Spinal cord (tissue), 10 donors: Measurements from ENCODE around the gene FAM13C. TPM values are rescaled to one million over a fixed set of nuclear protein-coding genes. Genes with fewer than 3 reads are reported as not detected.

ENCODE experiments used
- DNase-seq, 6 donors: peaks; one replicate each; pipeline versions ENCODE4 v3.0.0 to v3.0.0-alpha.2; 2013 to 2015; ENCODE audit warnings: low spot score in 6 of 6, low read depth in 4 of 6
- H3K27ac ChIP-seq: one replicate; pipeline ENCODE4 v1.5.1; 2013; ENCODE audit warnings: low read depth, low read length, control low read depth
- H3K27me3 ChIP-seq: one replicate; pipeline ENCODE4 v1.6.1; 2013; ENCODE audit warnings: low read length; ENCODE audit not compliant: control insufficient read depth, insufficient read depth
- H3K36me3 ChIP-seq: one replicate; pipeline ENCODE4 v1.6.1; 2013; ENCODE audit warnings: low read length; ENCODE audit not compliant: control insufficient read depth, insufficient read depth
- H3K4me1 ChIP-seq: one replicate; pipeline ENCODE4 v1.6.1; 2013; ENCODE audit warnings: low read length; ENCODE audit not compliant: control insufficient read depth, insufficient read depth
- H3K4me3 ChIP-seq: one replicate; pipeline ENCODE4 v1.5.1; 2013; ENCODE audit warnings: low read depth, low read length, control low read depth
- H3K9me3 ChIP-seq: one replicate; pipeline ENCODE4 v1.6.1; 2013; ENCODE audit warnings: low read length; ENCODE audit not compliant: control insufficient read depth, insufficient read depth
- WGBS: methylation state at CpG from one replicate; pipeline ENCODE4 v1.1.5; 2013; ENCODE audit warnings: missing lambda C conversion rate; ENCODE audit not compliant: insufficient coverage; 5-methylcytosine and 5-hydroxymethylcytosine counted together
- polyA plus RNA-seq, 2 donors: library from polyadenylated mRNA; unstranded; fragments of 120-200 nt; gene quantifications; one replicate each; pipeline ENCODE4 v1.2.1, GENCODE V29; 2013; ENCODE audit not compliant: insufficient read length in 2 of 2
- total RNA-seq, 2 donors: library from RNA; depleted of rRNA in 1 of 2; stranded (reverse); fragments of 120-200 nt in 1 of 2; fragments of >200 nt in 1 of 2; gene quantifications; one replicate each; pipeline versions ENCODE4 v1.2.3 to v1.2.4, GENCODE V29; 2013 to 2014
- donor health status: healthy.

The FAM13C gene
- total and polyA plus RNA-seq, 4 donors, result 28.2 to 52.5 (median 44.0) TPM

- Histone ChIP-seq H3K27ac (no peak overlapping the region), H3K36me3 (no peaks in the 10 kb centered on the region), H3K9me3 (no peaks in the 10 kb centered on the region), H3K27me3 (no peaks in the 10 kb centered on the region), H3K4me3 (no peak overlapping the region), H3K4me1 (no peaks in the 10 kb centered on the region)
- DNase-seq, result peak in 1 of 6 donors; percentile 86
Measured at GRCh38 chr10:59276919-59277318, 85.4 kb downstream of the FAM13C start.

- Histone ChIP-seq H3K4me1 (peaks cover 3% of the 10 kb centered on the region), H3K9me3 (no peaks in the 10 kb centered on the region), H3K27me3 (no peaks in the 10 kb centered on the region), H3K27ac (no peak overlapping the region), H3K36me3 (no peaks in the 10 kb centered on the region), H3K4me3 (no peak overlapping the region)
- DNase-seq, result no peak
Measured at GRCh38 chr10:59276133-59276532, 86.2 kb downstream of the FAM13C start.

DNA sequence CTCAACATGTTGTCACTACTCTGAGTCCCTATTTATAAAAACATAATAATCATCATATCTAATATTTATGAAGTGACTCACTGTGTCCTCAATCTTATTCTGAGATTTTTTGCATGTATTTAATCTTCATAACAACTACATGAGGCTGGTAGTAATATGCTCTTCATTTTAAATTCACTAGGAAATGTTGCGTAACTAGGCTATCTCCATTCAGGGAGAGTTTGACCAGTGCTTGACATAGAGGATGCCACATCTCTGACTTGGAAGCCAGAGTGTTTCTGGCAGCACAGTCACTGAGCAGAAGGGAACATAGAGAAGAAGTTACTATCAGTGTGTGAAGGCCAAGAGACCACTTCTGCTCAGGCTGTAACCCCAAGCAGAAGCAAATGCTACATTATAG lies 88.9 kb downstream of the FAM13C start:
- WGBS, result no CpG with 5 or more reads among the region's 1 CpG
- no peak for DNase-seq
- Histone ChIP-seq H3K9me3 (no peaks in the 10 kb centered on the region), H3K27ac (no peak overlapping the region), H3K4me1 (peaks cover 3% of the 10 kb centered on the region), H3K27me3 (no peaks in the 10 kb centered on the region), H3K4me3 (no peak overlapping the region), H3K36me3 (peaks cover 4% of the 10 kb centered on the region)

GRCh38 chr10:59272061-59272460 lies 90.3 kb downstream of the FAM13C start:
- H3K27ac ChIP-seq, result no peak overlapping the region
- H3K4me3 ChIP-seq, result no peak overlapping the region
- H3K4me1 ChIP-seq, result peaks cover 3% of the 10 kb centered on the region
- H3K9me3 ChIP-seq, result no peaks in the 10 kb centered on the region
- H3K27me3 ChIP-seq, result no peaks in the 10 kb centered on the region
- peaks cover 5% of the 10 kb centered on the region for H3K36me3 ChIP-seq
- peak in 2 of 6 donors; percentile 58 to 79 for DNase-seq

- DNase-seq, result no peak
- 67% methylated on average over 1 of the region's 4 CpGs for WGBS
- peaks cover 8% of the 10 kb centered on the region for H3K36me3 ChIP-seq
- no peak overlapping the region for H3K27ac ChIP-seq
- no peaks in the 10 kb centered on the region for H3K27me3 ChIP-seq
- no peaks in the 10 kb centered on the region for H3K9me3 ChIP-seq
- H3K4me3 ChIP-seq, result no peak overlapping the region
- peaks cover 3% of the 10 kb centered on the region for H3K4me1 ChIP-seq
Measured at GRCh38 chr10:59271160-59271559, 91.2 kb downstream of the FAM13C start.

DNA sequence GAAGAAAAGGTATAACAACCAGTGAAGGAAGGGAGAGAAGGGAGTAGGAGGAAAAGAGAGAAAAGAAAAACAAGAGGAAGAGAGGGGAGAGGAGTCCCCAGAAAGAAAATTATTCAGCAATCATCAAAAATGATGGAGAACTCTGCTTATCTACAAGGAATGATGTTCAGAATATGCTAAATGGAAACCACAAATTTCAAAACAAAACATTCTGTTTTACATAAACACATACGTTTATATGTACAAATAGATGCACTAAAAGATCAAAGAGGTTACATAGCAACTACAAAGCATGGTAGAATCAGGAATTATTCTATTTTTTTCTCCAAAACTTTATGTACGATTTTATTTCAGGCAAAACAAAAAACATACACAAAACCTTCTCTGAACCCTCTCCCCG lies 91.9 kb downstream of the FAM13C start:
- 100% methylated on average over 1 of the region's 3 CpGs for WGBS
- H3K27me3 ChIP-seq, result no peaks in the 10 kb centered on the region
- peaks cover 3% of the 10 kb centered on the region for H3K4me1 ChIP-seq
- H3K4me3 ChIP-seq, result no peak overlapping the region
- H3K27ac ChIP-seq, result no peak overlapping the region
- H3K9me3 ChIP-seq, result no peaks in the 10 kb centered on the region
- DNase-seq, result no peak
- H3K36me3 ChIP-seq, result peaks cover 8% of the 10 kb centered on the region

- DNase-seq, result no peak
- Histone ChIP-seq H3K9me3 (no peaks in the 10 kb centered on the region), H3K27me3 (no peaks in the 10 kb centered on the region), H3K36me3 (peaks cover 8% of the 10 kb centered on the region), H3K27ac (no peak overlapping the region), H3K4me3 (no peak overlapping the region), H3K4me1 (peaks cover 3% of the 10 kb centered on the region)
- WGBS, result 89% methylated on average over 4 of the region's 6 CpGs
Measured at GRCh38 chr10:59269651-59270050, 92.7 kb downstream of the FAM13C start.

- H3K27me3 ChIP-seq, result no peaks in the 10 kb centered on the region
- no peak for DNase-seq
- peaks cover 3% of the 10 kb centered on the region for H3K4me1 ChIP-seq
- H3K4me3 ChIP-seq, result no peak overlapping the region
- no peak overlapping the region for H3K27ac ChIP-seq
- peaks cover 8% of the 10 kb centered on the region for H3K36me3 ChIP-seq
- WGBS, result 88% methylated on average over 6 of the region's 7 CpGs
- no peaks in the 10 kb centered on the region for H3K9me3 ChIP-seq
Measured at GRCh38 chr10:59268460-59268859, 93.9 kb downstream of the FAM13C start.

DNA sequence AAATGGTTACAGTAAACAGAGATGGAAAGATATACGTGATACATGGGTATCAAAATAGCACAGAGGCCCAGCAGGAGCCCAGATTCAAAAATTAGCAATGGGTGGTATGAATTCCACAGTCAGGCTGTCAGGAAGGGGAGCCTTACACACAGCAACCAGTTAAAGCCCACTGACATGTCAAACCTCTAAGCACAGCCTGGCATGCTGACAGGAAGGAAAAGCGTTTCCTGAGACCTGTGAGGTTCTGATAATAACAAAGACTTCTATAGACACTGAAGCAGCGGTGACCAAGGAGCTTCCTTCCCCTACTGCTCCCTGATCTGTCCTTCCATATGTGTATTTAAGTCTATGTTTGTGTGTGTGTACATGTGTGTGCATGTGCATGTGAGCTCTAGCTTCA lies 96.0 kb downstream of the FAM13C start:
- 73% methylated on average over 1 of the region's 3 CpGs for WGBS
- no peak overlapping the region for H3K4me3 ChIP-seq
- H3K36me3 ChIP-seq, result peaks cover 12% of the 10 kb centered on the region
- DNase-seq, result no peak
- H3K4me1 ChIP-seq, result peaks cover 1% of the 10 kb centered on the region
- no peaks in the 10 kb centered on the region for H3K27me3 ChIP-seq
- H3K27ac ChIP-seq, result no peak overlapping the region
- no peaks in the 10 kb centered on the region for H3K9me3 ChIP-seq

GRCh38 chr10:59265141-59265540 lies 97.2 kb downstream of the FAM13C start:
- no peaks in the 10 kb centered on the region for H3K9me3 ChIP-seq
- H3K4me1 ChIP-seq, result no peaks in the 10 kb centered on the region
- no peak overlapping the region for H3K4me3 ChIP-seq
- peaks cover 12% of the 10 kb centered on the region for H3K36me3 ChIP-seq
- 83% methylated on average over 2 of the region's 5 CpGs for WGBS
- no peaks in the 10 kb centered on the region for H3K27me3 ChIP-seq
- DNase-seq, result no peak
- H3K27ac ChIP-seq, result no peak overlapping the region
